Measurements from ENCODE around the gene APOA1. TPM values are rescaled to one million over a fixed set of nuclear protein-coding genes. Genes with fewer than 3 reads are reported as not detected.

Gene APOA1
- total and polyA plus RNA-seq, 2 donors (not counting 1 experiment from before 2014, with no cell fraction given) = 0.46 TPM; not detected in 1

DNA sequence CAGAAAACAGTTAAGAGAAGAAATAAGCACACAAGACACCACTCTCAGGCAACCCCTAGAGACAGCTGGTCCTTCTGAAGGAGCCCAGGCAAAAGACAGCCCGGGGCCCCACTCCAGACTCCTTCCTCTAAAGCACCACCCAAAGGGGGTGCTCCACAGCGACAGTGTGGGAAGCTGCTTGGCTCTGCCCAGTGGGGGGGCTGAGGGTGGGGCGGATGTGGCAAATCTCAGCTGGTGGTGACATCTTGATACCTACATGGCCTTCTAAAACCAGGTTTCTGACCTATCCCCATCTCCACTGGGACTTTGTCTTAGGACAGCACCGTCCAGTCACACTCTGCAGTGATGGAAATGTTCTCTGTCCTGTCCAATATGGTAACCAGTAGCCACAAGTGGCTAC is 10.2 kb upstream of the APOA1 start:
- ChIA-PET POLR2A (no interaction called here), CTCF (interaction anchor here (1.0 kb wide), 1 partner anchor 33 kb away, joined by 3 read pairs; no protein-coding TSS in a partner anchor)
- no peaks in the 10 kb centered on the region for H3K27me3 Mint-ChIP-seq
- H3K4me1 ChIP-seq (ENCODE audit: control insufficient read depth in 2 of 2, insufficient read depth in 2 of 2, low read length in 2 of 2) = peaks cover 15% of the 10 kb centered on the region in 2 donors
- no peaks in the 10 kb centered on the region for H3K27me3 ChIP-seq (replicated peaks in 1 of 4; ENCODE audit: control extremely low read depth in 1 of 4, control insufficient read depth in 3 of 4, insufficient read depth in 4 of 4, low read length in 3 of 4)
- peaks cover 13 to 58% of the 10 kb centered on the region in 2 experiments for H3K36me3 ChIP-seq (replicated peaks in 1 of 2; ENCODE audit: control extremely low read depth in 1 of 2, control insufficient read depth in 1 of 2, extremely low read depth in 1 of 2, insufficient read depth in 2 of 2, low read length in 1 of 2)
- DNase-seq (no peak), ATAC-seq (ENCODE audit: low read depth) (no peak)
- TF ChIP-seq CTCF (IDR thresholded peaks at IDR 0.05) (no peak), EZH2 (IDR thresholded peaks at IDR 0.05; ENCODE audit: borderline replicate concordance, insufficient read depth, low read depth, low read length, poor library complexity, severe bottlenecking) (no peak)
- H3K9me3 ChIP-seq (ENCODE audit: control extremely low read depth in 1 of 3, control insufficient read depth in 2 of 3, insufficient read depth in 1 of 3, low read length in 2 of 3) = no peaks in the 10 kb centered on the region
- intact Hi-C loops (cut with micrococcal nuclease) = no loop called here
- H3K9me3 Mint-ChIP-seq (ENCODE audit: insufficient read depth) = no peaks in the 10 kb centered on the region
- WGBS (ENCODE audit: insufficient coverage) = 100% methylated on average over 2 of the region's 4 CpGs
- H2AFZ ChIP-seq (ENCODE audit: insufficient read depth, low read depth, low read length, poor library complexity, severe bottlenecking) = no peak overlapping the region
- H3K27ac ChIP-seq (ENCODE audit: low read length in 2 of 2) = no peak overlapping the region
- H3K27ac Mint-ChIP-seq = no peak overlapping the region
- no peaks in the 10 kb centered on the region for H3K79me2 ChIP-seq (ENCODE audit: control insufficient read depth, insufficient read depth, low read length)
- H3K4me2 ChIP-seq (replicated peaks; ENCODE audit: low read depth, low read length, poor library complexity, severe bottlenecking) = no peak overlapping the region
- H4K20me1 ChIP-seq (ENCODE audit: control insufficient read depth, insufficient read depth, low read length, poor library complexity, severe bottlenecking) = peaks cover 33% of the 10 kb centered on the region
- H3K4me3 ChIP-seq (ENCODE audit: control extremely low read depth in 1 of 5, extremely low read depth in 1 of 5, insufficient read depth in 1 of 5, low read depth in 2 of 5, low read length in 4 of 5) = no peak overlapping the region
- H3K4me1 Mint-ChIP-seq = peaks cover 26% of the 10 kb centered on the region
- H3K4me3 Mint-ChIP-seq = no peak overlapping the region
- H3K9ac ChIP-seq (ENCODE audit: low read length) = no peak overlapping the region

- ChIA-PET POLR2A (no interaction called here), CTCF (no interaction called here)
- Histone ChIP-seq H3K9me3 (ENCODE audit: control extremely low read depth in 1 of 3, control insufficient read depth in 2 of 3, insufficient read depth in 1 of 3, low read length in 2 of 3) (no peaks in the 10 kb centered on the region), H3K9ac (ENCODE audit: low read length) (no peak overlapping the region), H3K79me2 (ENCODE audit: control insufficient read depth, insufficient read depth, low read length) (no peaks in the 10 kb centered on the region), H3K27ac (ENCODE audit: low read length in 2 of 2) (no peak overlapping the region), H3K4me3 (ENCODE audit: control extremely low read depth in 1 of 5, extremely low read depth in 1 of 5, insufficient read depth in 1 of 5, low read depth in 2 of 5, low read length in 4 of 5) (no peak overlapping the region), H4K20me1 (ENCODE audit: control insufficient read depth, insufficient read depth, low read length, poor library complexity, severe bottlenecking) (peaks cover 6% of the 10 kb centered on the region), H3K36me3 (replicated peaks in 1 of 2; ENCODE audit: control extremely low read depth in 1 of 2, control insufficient read depth in 1 of 2, extremely low read depth in 1 of 2, insufficient read depth in 2 of 2, low read length in 1 of 2) (peaks cover 13 to 55% of the 10 kb centered on the region in 2 experiments), H3K4me2 (replicated peaks; ENCODE audit: low read depth, low read length, poor library complexity, severe bottlenecking) (no peak overlapping the region), H3K27me3 (replicated peaks in 1 of 4; ENCODE audit: control extremely low read depth in 1 of 4, control insufficient read depth in 3 of 4, insufficient read depth in 4 of 4, low read length in 3 of 4) (no peaks in the 10 kb centered on the region), H3K4me1 (ENCODE audit: control insufficient read depth in 2 of 2, insufficient read depth in 2 of 2, low read length in 2 of 2) (no peaks in the 10 kb centered on the region), H2AFZ (ENCODE audit: insufficient read depth, low read depth, low read length, poor library complexity, severe bottlenecking) (no peak overlapping the region)
- DNase-seq (no peak), ATAC-seq (ENCODE audit: low read depth) (no peak)
- intact Hi-C loops (cut with micrococcal nuclease) = no loop called here
- no peaks in the 10 kb centered on the region for H3K9me3 Mint-ChIP-seq (ENCODE audit: insufficient read depth)
- H3K4me3 Mint-ChIP-seq = no peak overlapping the region
- H3K27me3 Mint-ChIP-seq = no peaks in the 10 kb centered on the region
- no peak overlapping the region for H3K27ac Mint-ChIP-seq
- H3K4me1 Mint-ChIP-seq = peaks cover 3% of the 10 kb centered on the region
- 96% methylated on average over 3 of the region's 4 CpGs for WGBS (ENCODE audit: insufficient coverage)
- no peak for TF ChIP-seq CTCF (IDR thresholded peaks at IDR 0.05)
- TF ChIP-seq EZH2 (IDR thresholded peaks at IDR 0.05; ENCODE audit: borderline replicate concordance, insufficient read depth, low read depth, low read length, poor library complexity, severe bottlenecking) = no peak
Observed at GRCh38 chr11:116844722-116845121, 7.3 kb upstream of the APOA1 start.
